Rectal smooth muscle tissue (tissue), 1 donor: ENCODE measurements around the gene NOG.
A peak's percentile ranks its signal among the peaks of the same experiment; 100 is the strongest.

Source experiments
- H3K27ac ChIP-seq: one replicate; pipeline ENCODE4 v1.7.0; 2013; ENCODE audit warnings: low read depth, low read length, inconsistent platforms
- H3K27me3 ChIP-seq: one replicate; pipeline ENCODE4 v1.7.0; 2013; ENCODE audit warnings: low read length; ENCODE audit not compliant: control insufficient read depth, insufficient read depth
- H3K36me3 ChIP-seq: one replicate; pipeline ENCODE4 v1.7.0; 2013; ENCODE audit warnings: low read length; ENCODE audit not compliant: control insufficient read depth, insufficient read depth
- H3K4me1 ChIP-seq: one replicate; pipeline ENCODE4 v1.7.0; 2013; ENCODE audit warnings: low read length; ENCODE audit not compliant: control insufficient read depth, insufficient read depth
- H3K4me3 ChIP-seq: one replicate; pipeline ENCODE4 v1.7.0; 2013; ENCODE audit warnings: low read length
- H3K9ac ChIP-seq: one replicate; pipeline ENCODE4 v1.7.0; 2013; ENCODE audit warnings: low read length

Gene NOG

GRCh38 chr17:56593646-56594319 is at the start of gene NOG:
TSS of gene NOG (plus strand) at chr17:56593699. CDS start at chr17:56594224, 525 bp downstream.
- Histone ChIP-seq H3K4me3 (peak within 1 kb of the TSS; percentile 65), H3K9ac (no peak within 1 kb of the TSS), H3K4me1 (peaks cover 6% of the 10 kb centered on the region), H3K27me3 (peaks cover 26% of the 10 kb centered on the region), H3K36me3 (no peaks in the 10 kb centered on the region), H3K27ac (no peak within 1 kb of the TSS)

GRCh38 chr17:56545106-56545505 is 48.4 kb upstream of the NOG start:
- H3K36me3 ChIP-seq = no peaks in the 10 kb centered on the region
- no peak overlapping the region for H3K4me3 ChIP-seq
- H3K27me3 ChIP-seq = no peaks in the 10 kb centered on the region
- H3K4me1 ChIP-seq = no peaks in the 10 kb centered on the region
- no peak overlapping the region for H3K9ac ChIP-seq
- no peak overlapping the region for H3K27ac ChIP-seq

GRCh38 chr17:56545930-56546329 is 47.6 kb upstream of the NOG start:
- Histone ChIP-seq H3K27ac (no peak overlapping the region), H3K4me3 (no peak overlapping the region), H3K9ac (no peak overlapping the region), H3K27me3 (no peaks in the 10 kb centered on the region), H3K4me1 (no peaks in the 10 kb centered on the region), H3K36me3 (no peaks in the 10 kb centered on the region)

- Histone ChIP-seq H3K4me3 (no peak overlapping the region), H3K27me3 (no peaks in the 10 kb centered on the region)
Observed at GRCh38 chr17:56548661-56549060, 44.8 kb upstream of the NOG start.

GRCh38 chr17:56549501-56549900 is 44.0 kb upstream of the NOG start:
- no peak overlapping the region for H3K4me3 ChIP-seq
- no peaks in the 10 kb centered on the region for H3K36me3 ChIP-seq
- H3K27me3 ChIP-seq = no peaks in the 10 kb centered on the region
- H3K9ac ChIP-seq = no peak overlapping the region
- no peaks in the 10 kb centered on the region for H3K4me1 ChIP-seq
- no peak overlapping the region for H3K27ac ChIP-seq

More at GRCh38 chr17:56548661-56549060, 44.8 kb upstream of the NOG start:
- Histone ChIP-seq H3K9ac (no peak overlapping the region), H3K27ac (no peak overlapping the region), H3K4me1 (no peaks in the 10 kb centered on the region), H3K36me3 (no peaks in the 10 kb centered on the region)

GRCh38 chr17:56557682-56558081 is 35.8 kb upstream of the NOG start:
- Histone ChIP-seq H3K4me1 (no peaks in the 10 kb centered on the region), H3K36me3 (no peaks in the 10 kb centered on the region), H3K27me3 (no peaks in the 10 kb centered on the region), H3K27ac (no peak overlapping the region), H3K4me3 (no peak overlapping the region), H3K9ac (no peak overlapping the region)

- Histone ChIP-seq H3K9ac (no peak overlapping the region), H3K27me3 (no peaks in the 10 kb centered on the region), H3K36me3 (no peaks in the 10 kb centered on the region), H3K4me3 (no peak overlapping the region), H3K4me1 (no peaks in the 10 kb centered on the region), H3K27ac (no peak overlapping the region)
Observed at GRCh38 chr17:56558088-56558487, 35.4 kb upstream of the NOG start.

- no peaks in the 10 kb centered on the region for H3K36me3 ChIP-seq
Observed at GRCh38 chr17:56570199-56570598, 23.3 kb upstream of the NOG start.

GRCh38 chr17:56571456-56571855 is 22.0 kb upstream of the NOG start:
- Histone ChIP-seq H3K9ac (no peak overlapping the region), H3K36me3 (no peaks in the 10 kb centered on the region), H3K27me3 (no peaks in the 10 kb centered on the region), H3K27ac (no peak overlapping the region), H3K4me3 (no peak overlapping the region), H3K4me1 (no peaks in the 10 kb centered on the region)

More at GRCh38 chr17:56570199-56570598, 23.3 kb upstream of the NOG start:
- Histone ChIP-seq H3K27ac (no peak overlapping the region), H3K9ac (no peak overlapping the region), H3K4me3 (no peak overlapping the region), H3K4me1 (no peaks in the 10 kb centered on the region), H3K27me3 (no peaks in the 10 kb centered on the region)

- no peaks in the 10 kb centered on the region for H3K4me1 ChIP-seq
- H3K36me3 ChIP-seq = no peaks in the 10 kb centered on the region
- H3K27me3 ChIP-seq = no peaks in the 10 kb centered on the region
- H3K27ac ChIP-seq = no peak overlapping the region
- H3K4me3 ChIP-seq = no peak overlapping the region
- no peak overlapping the region for H3K9ac ChIP-seq
Observed at GRCh38 chr17:56577190-56577842, 16.2 kb upstream of the NOG start.

GRCh38 chr17:56577843-56578204 is 15.7 kb upstream of the NOG start:
- H3K36me3 ChIP-seq = no peaks in the 10 kb centered on the region
- H3K27me3 ChIP-seq = no peaks in the 10 kb centered on the region
- no peak overlapping the region for H3K9ac ChIP-seq
- H3K4me3 ChIP-seq = no peak overlapping the region
- no peak overlapping the region for H3K27ac ChIP-seq
- no peaks in the 10 kb centered on the region for H3K4me1 ChIP-seq

GRCh38 chr17:56581635-56582627 is 11.6 kb upstream of the NOG start:
- Histone ChIP-seq H3K4me1 (no peaks in the 10 kb centered on the region), H3K4me3 (no peak overlapping the region), H3K36me3 (no peaks in the 10 kb centered on the region), H3K27me3 (no peaks in the 10 kb centered on the region), H3K9ac (no peak overlapping the region), H3K27ac (no peak overlapping the region)
